Epithelial cell of esophagus (primary cell): ENCODE measurements around the gene TMEM18.

Source experiments
- DNase-seq: peaks from one replicate; pipeline ENCODE4 v3.0.0; 2010; ENCODE audit warnings: low read depth
- H3K4me3 ChIP-seq: 2 replicates; pipeline ENCODE4 v1.5.1; 2011; ENCODE audit warnings: mild to moderate bottlenecking, low read length, control low read depth
- CTCF ChIP-seq: IDR thresholded peaks from 2 replicates; pipeline ENCODE4 v1.5.1; 2011; ENCODE audit warnings: low read depth, mild to moderate bottlenecking, low read length, control low read depth, inconsistent platforms; ENCODE audit not compliant: insufficient read depth; ENCODE audit errors: missing control alignments

The TMEM18 gene

GRCh38 chr2:717661-718060 is 40.5 kb upstream of the TMEM18 start:
- no peak for TF ChIP-seq CTCF
- DNase-seq = no peak
- H3K4me3 ChIP-seq = no peak overlapping the region

- DNase-seq = no peak
- peak; percentile 17 for TF ChIP-seq CTCF
- H3K4me3 ChIP-seq = no peak overlapping the region
Measured at GRCh38 chr2:715854-716560, 38.8 kb upstream of the TMEM18 start.

- TF ChIP-seq CTCF = no peak
- H3K4me3 ChIP-seq = no peak overlapping the region
- DNase-seq = no peak
Measured at GRCh38 chr2:715038-715437, 37.8 kb upstream of the TMEM18 start.

GRCh38 chr2:714005-714741 is 37.0 kb upstream of the TMEM18 start:
- TF ChIP-seq CTCF = peak; percentile 54
- peak; percentile 20 for DNase-seq
- H3K4me3 ChIP-seq = no peak overlapping the region

GRCh38 chr2:710867-711665 is 33.9 kb upstream of the TMEM18 start:
- H3K4me3 ChIP-seq = no peak overlapping the region
- no peak for DNase-seq
- TF ChIP-seq CTCF = no peak

- no peak overlapping the region for H3K4me3 ChIP-seq
- no peak for DNase-seq
- TF ChIP-seq CTCF = no peak
Measured at GRCh38 chr2:709138-709765, 32.0 kb upstream of the TMEM18 start.
